HEK293 (cell line): ENCODE results near the gene RAB10.

ENCODE experiments used
- EGR2 ChIP-seq: fragments of 450-650 bp; formaldehyde crosslinking; IDR thresholded peaks from 2 replicates; pipeline ENCODE4 v1.5.1; 2016; ENCODE audit warnings: low read depth, missing biosample characterization, missing genetic modification characterization
- KLF17 ChIP-seq: fragments of 450-650 bp; formaldehyde crosslinking; IDR thresholded peaks from 2 replicates; pipeline ENCODE4 v1.5.1; 2016; ENCODE audit warnings: missing biosample characterization, missing genetic modification characterization
- OVOL3 ChIP-seq: fragments of 450-650 bp; formaldehyde crosslinking; IDR thresholded peaks from 2 replicates; pipeline ENCODE4 v1.5.1; 2016; ENCODE audit warnings: missing biosample characterization, missing genetic modification characterization
- SP3 ChIP-seq: fragments of 450-650 bp; formaldehyde crosslinking; IDR thresholded peaks from 2 replicates; pipeline ENCODE4 v1.5.1; 2016; ENCODE audit warnings: missing biosample characterization, missing genetic modification characterization
- TCF7L2 ChIP-seq: IDR thresholded peaks from 2 replicates; pipeline ENCODE4 v1.6.1; 2011; ENCODE audit warnings: low read depth, mild to moderate bottlenecking, inconsistent platforms, low read length, moderate library complexity, borderline replicate concordance
- ZBTB17 ChIP-seq: fragments of 450-650 bp; formaldehyde crosslinking; IDR thresholded peaks from 2 replicates; pipeline ENCODE4 v1.5.1; 2016; ENCODE audit warnings: missing biosample characterization, missing genetic modification characterization
- ZBTB7A ChIP-seq: fragments of 450-650 bp; formaldehyde crosslinking; IDR thresholded peaks from 2 replicates; pipeline ENCODE4 v1.5.1; 2016; ENCODE audit warnings: low read depth, missing biosample characterization, missing genetic modification characterization
- ZFP69B ChIP-seq: fragments of 450-650 bp; formaldehyde crosslinking; IDR thresholded peaks from 2 replicates; pipeline ENCODE4 v1.5.1; 2016; ENCODE audit warnings: missing biosample characterization, missing genetic modification characterization
- ZNF112 ChIP-seq: fragments of 450-650 bp; formaldehyde crosslinking; IDR thresholded peaks from 2 replicates; pipeline ENCODE4 v1.5.0; 2017; ENCODE audit warnings: missing biosample characterization, missing genetic modification characterization
- ZNF121 ChIP-seq: fragments of 450-650 bp; formaldehyde crosslinking; IDR thresholded peaks from 2 replicates; pipeline ENCODE4 v1.5.1; 2016; ENCODE audit warnings: missing biosample characterization, missing genetic modification characterization
- ZNF148 ChIP-seq: fragments of 450-650 bp; formaldehyde crosslinking; IDR thresholded peaks from 2 replicates; pipeline ENCODE4 v1.5.0; 2017; ENCODE audit warnings: missing biosample characterization, missing genetic modification characterization, borderline replicate concordance
- ZNF239 ChIP-seq: fragments of 450-650 bp; formaldehyde crosslinking; IDR thresholded peaks from 2 replicates; pipeline ENCODE4 v1.5.1; 2016; ENCODE audit warnings: missing biosample characterization, missing genetic modification characterization
- ZNF391 ChIP-seq: fragments of 450-650 bp; formaldehyde crosslinking; IDR thresholded peaks from 2 replicates; pipeline ENCODE4 v1.5.1; 2016; ENCODE audit warnings: low read depth, missing biosample characterization, missing genetic modification characterization, borderline replicate concordance
- ZNF416 ChIP-seq: fragments of 450-650 bp; formaldehyde crosslinking; IDR thresholded peaks from 2 replicates; pipeline ENCODE4 v1.5.1; 2016; ENCODE audit warnings: missing biosample characterization, missing genetic modification characterization
- ZNF426 ChIP-seq: fragments of 450-650 bp; formaldehyde crosslinking; IDR thresholded peaks from 2 replicates; pipeline ENCODE4 v1.5.1; 2017; ENCODE audit warnings: missing biosample characterization, missing genetic modification characterization, mild to moderate bottlenecking, inconsistent platforms, moderate library complexity
- ZNF518A ChIP-seq: fragments of 450-650 bp; formaldehyde crosslinking; conservative IDR thresholded peaks from 2 replicates; pipeline ENCODE4 v1.5.1; 2016; ENCODE audit warnings: low read depth, missing biosample characterization, missing genetic modification characterization
- ZNF558 ChIP-seq: fragments of 450-650 bp; formaldehyde crosslinking; IDR thresholded peaks from 2 replicates; pipeline ENCODE4 v1.5.1; 2016; ENCODE audit warnings: missing biosample characterization, missing genetic modification characterization
- ZNF596 ChIP-seq: fragments of 450-650 bp; IDR thresholded peaks from 2 replicates; pipeline ENCODE4 v1.5.0; 2018; ENCODE audit warnings: missing biosample characterization, mild to moderate bottlenecking, missing genetic modification characterization, moderate library complexity
- ZNF610 ChIP-seq: fragments of 450-650 bp; formaldehyde crosslinking; IDR thresholded peaks from 2 replicates; pipeline ENCODE4 v1.5.1; 2016; ENCODE audit warnings: missing biosample characterization, missing genetic modification characterization, borderline replicate concordance
- ZNF692 ChIP-seq: fragments of 450-650 bp; formaldehyde crosslinking; IDR thresholded peaks from 2 replicates; pipeline ENCODE4 v1.5.1; 2016; ENCODE audit warnings: missing biosample characterization, missing genetic modification characterization
- ZNF776 ChIP-seq: fragments of 450-650 bp; formaldehyde crosslinking; IDR thresholded peaks from 2 replicates; pipeline ENCODE4 v1.5.0; 2017; ENCODE audit warnings: missing biosample characterization, missing genetic modification characterization, borderline replicate concordance
- ZSCAN30 ChIP-seq: fragments of 450-650 bp; IDR thresholded peaks from 2 replicates; pipeline ENCODE4 v1.5.1; 2018; ENCODE audit warnings: missing biosample characterization, mild to moderate bottlenecking, missing genetic modification characterization, moderate library complexity

Gene RAB10

GRCh38 chr2:26033270-26033817, 540 bp upstream of the RAB10 start (continued):
- TF ChIP-seq EGR2 (tag by site-specific recombination) (no peak), ZNF391 (tag by site-specific recombination) (peak; percentile 45; the same call in 1 of the 2 replicates), ZNF776 (tag by site-specific recombination) (no peak), ZBTB17 (tag by site-specific recombination) (peak; percentile 97), OVOL3 (tag by site-specific recombination) (no peak), ZNF239 (tag by site-specific recombination) (no peak), KLF17 (tag by site-specific recombination) (peak; percentile 58; the same call in 1 of the 2 replicates), SP3 (tag by site-specific recombination) (no peak; the same call in 1 of the 2 replicates), ZNF518A (tag by site-specific recombination) (no peak), ZFP69B (tag by site-specific recombination) (no peak), TCF7L2 (no peak), ZNF416 (tag by site-specific recombination) (no peak), ZNF121 (tag by site-specific recombination) (no peak), ZNF692 (tag by site-specific recombination) (peak; percentile 59), ZNF148 (tag by site-specific recombination) (no peak), ZNF426 (tag by site-specific recombination) (no peak), ZBTB7A (tag by site-specific recombination) (no peak), ZNF558 (no peak), ZNF596 (tag by site-specific recombination) (peak; percentile 48; the same call in 1 of the 2 replicates), ZSCAN30 (tag by site-specific recombination) (no peak; the same call in 1 of the 2 replicates), ZNF112 (tag by site-specific recombination) (no peak), ZNF610 (no peak)
